Neural progenitor cell (in vitro differentiated cells): Measurements from ENCODE around the gene THRA. TPM values are rescaled to one million over a fixed set of nuclear protein-coding genes. Genes with fewer than 3 reads are reported as not detected.

ENCODE experiments used
- DNase-seq: peaks from one replicate; pipeline ENCODE4 v3.0.0-alpha.2; 2016; ENCODE audit warnings: low spot score
- H2AFZ ChIP-seq: fragments of 200-600 bp; sonication (generic); replicated peaks from 2 replicates; pipeline ENCODE4 v1.6.1; 2016; ENCODE audit warnings: antibody characterized with exemption
- H3F3A ChIP-seq: fragments of 200-600 bp; sonication (generic); 2 replicates; pipeline ENCODE4 v1.6.1; 2016; ENCODE audit warnings: antibody characterized with exemption, low read depth
- H3K27ac ChIP-seq: fragments of 200-600 bp; sonication (generic); 2 replicates; pipeline ENCODE4 v1.5.1; 2016; ENCODE audit warnings: mild to moderate bottlenecking
- H3K27me3 ChIP-seq: fragments of 200-600 bp; sonication (generic); 2 replicates; pipeline ENCODE4 v1.6.1; 2016; ENCODE audit warnings: mild to moderate bottlenecking, moderate library complexity
- H3K36me3 ChIP-seq: fragments of 200-600 bp; sonication (generic); 2 replicates; pipeline ENCODE4 v1.5.1; 2016
- H3K4me1 ChIP-seq: fragments of 200-600 bp; sonication (generic); 2 replicates; pipeline ENCODE4 v1.6.1; 2016; ENCODE audit warnings: mixed run types
- H3K4me2 ChIP-seq: fragments of 200-600 bp; sonication (generic); 2 replicates; pipeline ENCODE4 v1.6.1; 2016
- H3K4me3 ChIP-seq: fragments of 200-600 bp; sonication (generic); 2 replicates; pipeline ENCODE4 v1.5.1; 2016
- H3K79me2 ChIP-seq: fragments of 200-600 bp; sonication (generic); 2 replicates; pipeline ENCODE4 v1.6.1; 2016; ENCODE audit warnings: low read depth
- H3K9ac ChIP-seq: fragments of 200-600 bp; sonication (generic); 2 replicates; pipeline ENCODE4 v1.6.1; 2016
- H3K9me3 ChIP-seq: fragments of 200-600 bp; sonication (generic); 2 replicates; pipeline ENCODE4 v1.5.1; 2016; ENCODE audit warnings: low read depth
- H4K20me1 ChIP-seq: fragments of 200-600 bp; sonication (generic); 2 replicates; pipeline ENCODE4 v1.6.1; 2016; ENCODE audit warnings: low read depth
- H3K27ac Mint-ChIP-seq: 3 replicates; pipeline ENCODE4 v1.8.0; 2021; ENCODE audit warnings: mixed read lengths
- H3K27me3 Mint-ChIP-seq: 2 replicates; pipeline ENCODE4 v1.8.0; 2022; ENCODE audit warnings: low read depth, mild to moderate bottlenecking, inconsistent platforms, moderate library complexity, mixed read lengths; ENCODE audit not compliant: insufficient read depth
- H3K36me3 Mint-ChIP-seq: 3 replicates; pipeline ENCODE4 v1.8.0; 2021; ENCODE audit warnings: mixed read lengths
- H3K4me1 Mint-ChIP-seq: 3 replicates; pipeline ENCODE4 v1.8.0; 2021; ENCODE audit warnings: mixed read lengths
- H3K4me3 Mint-ChIP-seq: 3 replicates; pipeline ENCODE4 v1.8.0; 2021; ENCODE audit warnings: mild to moderate bottlenecking, moderate library complexity, mixed read lengths
- H3K9me3 Mint-ChIP-seq: 3 replicates; pipeline ENCODE4 v1.8.0; 2020; ENCODE audit warnings: mixed read lengths
- EZH2 ChIP-seq: fragments of 200-600 bp; sonication (generic); IDR thresholded peaks from 2 replicates; pipeline ENCODE4 v1.6.1; 2017; ENCODE audit warnings: antibody characterized with exemption, mild to moderate bottlenecking, moderate library complexity
- EZH2phosphoT487 ChIP-seq: fragments of 200-600 bp; sonication (generic); IDR thresholded peaks from 2 replicates; pipeline ENCODE4 v1.6.1; 2017; ENCODE audit warnings: antibody characterized with exemption
- total RNA-seq: library from RNA; depleted of rRNA; stranded (reverse); fragments of >200 nt; gene quantifications from 2 replicates; pipeline ENCODE4 v1.2.3, GENCODE V29; 2015; ENCODE audit warnings: low replicate concordance
- TF ChIP-seq, protein P1 (sequence below): fragments of 200-600 bp; sonication (generic); IDR thresholded peaks from 2 replicates; pipeline ENCODE4 v1.5.1; 2017; ENCODE audit warnings: antibody characterized with exemption, mild to moderate bottlenecking

The THRA gene
- total RNA-seq, 1 donor from 2014 or later, result 14.5 TPM

DNA sequence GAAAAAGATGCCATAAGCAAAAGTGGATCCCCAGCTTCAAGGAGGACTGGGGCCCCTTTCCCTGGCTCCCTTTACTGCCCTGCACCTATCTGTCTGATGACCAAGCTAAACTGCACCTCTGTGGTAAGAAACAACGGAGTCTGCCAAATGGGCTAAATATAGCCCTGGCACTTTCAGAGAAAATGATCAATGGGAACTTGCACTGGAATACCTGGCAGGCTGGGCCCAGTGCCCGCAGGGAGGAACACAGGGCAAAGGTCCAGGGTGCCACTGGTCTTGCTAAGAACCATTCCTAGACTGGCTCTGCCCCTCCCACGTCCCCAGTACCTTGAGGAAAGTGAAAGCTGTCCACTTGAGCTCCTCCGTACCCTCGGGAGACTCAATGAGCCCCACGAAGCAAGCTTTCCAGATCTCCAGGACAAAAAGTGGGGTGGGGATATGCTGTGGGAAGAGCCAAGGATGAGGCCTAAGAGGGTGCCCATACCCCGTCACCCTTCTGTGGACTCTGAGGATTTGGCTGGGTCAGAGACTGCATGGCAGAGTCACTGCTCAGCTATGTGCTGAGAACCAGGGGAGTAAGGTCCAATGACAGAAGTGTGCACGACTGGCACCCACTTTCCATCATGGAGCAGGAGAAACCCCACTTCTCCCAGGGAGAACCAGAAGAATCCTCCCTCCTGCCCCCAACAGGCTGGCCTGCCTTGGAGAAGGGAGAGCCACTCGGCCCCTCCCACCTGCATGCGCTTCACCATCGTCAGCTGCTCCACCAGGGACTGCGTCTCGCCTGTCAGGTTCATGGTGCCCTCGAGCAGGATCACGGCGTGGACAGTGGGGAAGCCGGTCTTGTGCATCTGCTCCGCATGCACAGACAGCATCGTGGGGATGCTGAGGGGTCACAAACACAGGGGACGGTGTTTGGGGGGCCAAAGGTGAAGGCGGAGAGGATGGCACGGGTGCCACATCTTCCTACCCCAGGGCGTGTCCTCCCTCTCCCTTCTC is 30.1 kb upstream of the THRA start:
- TF ChIP-seq EZH2, result no peak
- no peak for TF ChIP-seq EZH2phosphoT487
- TF ChIP-seq, protein P1, sequence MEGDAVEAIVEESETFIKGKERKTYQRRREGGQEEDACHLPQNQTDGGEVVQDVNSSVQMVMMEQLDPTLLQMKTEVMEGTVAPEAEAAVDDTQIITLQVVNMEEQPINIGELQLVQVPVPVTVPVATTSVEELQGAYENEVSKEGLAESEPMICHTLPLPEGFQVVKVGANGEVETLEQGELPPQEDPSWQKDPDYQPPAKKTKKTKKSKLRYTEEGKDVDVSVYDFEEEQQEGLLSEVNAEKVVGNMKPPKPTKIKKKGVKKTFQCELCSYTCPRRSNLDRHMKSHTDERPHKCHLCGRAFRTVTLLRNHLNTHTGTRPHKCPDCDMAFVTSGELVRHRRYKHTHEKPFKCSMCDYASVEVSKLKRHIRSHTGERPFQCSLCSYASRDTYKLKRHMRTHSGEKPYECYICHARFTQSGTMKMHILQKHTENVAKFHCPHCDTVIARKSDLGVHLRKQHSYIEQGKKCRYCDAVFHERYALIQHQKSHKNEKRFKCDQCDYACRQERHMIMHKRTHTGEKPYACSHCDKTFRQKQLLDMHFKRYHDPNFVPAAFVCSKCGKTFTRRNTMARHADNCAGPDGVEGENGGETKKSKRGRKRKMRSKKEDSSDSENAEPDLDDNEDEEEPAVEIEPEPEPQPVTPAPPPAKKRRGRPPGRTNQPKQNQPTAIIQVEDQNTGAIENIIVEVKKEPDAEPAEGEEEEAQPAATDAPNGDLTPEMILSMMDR, result no peak
- Mint-ChIP-seq H3K27me3 (peaks cover 5% of the 10 kb centered on the region), H3K4me1 (peaks cover 4% of the 10 kb centered on the region), H3K9me3 (no peaks in the 10 kb centered on the region), H3K27ac (no peak overlapping the region), H3K36me3 (peaks cover 29% of the 10 kb centered on the region), H3K4me3 (no peak overlapping the region)
- H3K4me2 ChIP-seq, result no peak overlapping the region
- H3F3A ChIP-seq, result peaks cover 3% of the 10 kb centered on the region
- no peaks in the 10 kb centered on the region for H3K79me2 ChIP-seq
- DNase-seq, result no peak
- H2AFZ ChIP-seq, result no peak overlapping the region
- no peak overlapping the region for H3K4me3 ChIP-seq
- H3K9me3 ChIP-seq, result no peaks in the 10 kb centered on the region
- H4K20me1 ChIP-seq, result peaks cover 9% of the 10 kb centered on the region
- H3K36me3 ChIP-seq, result no peaks in the 10 kb centered on the region
- H3K27ac ChIP-seq, result no peak overlapping the region
- H3K27me3 ChIP-seq, result no peaks in the 10 kb centered on the region
- H3K4me1 ChIP-seq, result no peaks in the 10 kb centered on the region
- H3K9ac ChIP-seq, result no peak overlapping the region

DNA sequence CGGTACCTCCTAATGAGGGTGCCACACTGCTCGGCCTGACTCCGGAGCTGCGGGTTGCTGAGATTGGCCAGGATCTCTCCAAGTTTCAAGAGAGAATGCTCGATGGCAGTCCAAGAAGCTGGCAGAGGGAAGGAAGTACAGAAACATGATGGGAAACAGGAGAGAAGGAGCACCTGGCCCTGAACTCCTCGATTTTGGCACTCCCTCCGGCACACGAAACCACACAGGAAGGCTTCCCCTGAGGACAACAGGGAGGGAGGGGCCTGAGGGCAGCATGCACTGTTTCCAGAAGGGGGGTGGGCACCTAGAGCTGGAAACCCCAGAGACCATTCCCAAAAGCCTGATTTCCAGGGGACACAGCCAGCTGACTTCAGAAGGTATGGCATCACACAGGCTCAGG is 29.4 kb upstream of the THRA start:
- Histone ChIP-seq H3K4me1 (no peaks in the 10 kb centered on the region), H4K20me1 (peaks cover 9% of the 10 kb centered on the region), H3K79me2 (no peaks in the 10 kb centered on the region), H3K4me3 (no peak overlapping the region), H3F3A (no peaks in the 10 kb centered on the region), H3K4me2 (no peak overlapping the region), H3K27ac (no peak overlapping the region), H2AFZ (no peak overlapping the region), H3K27me3 (no peaks in the 10 kb centered on the region), H3K36me3 (no peaks in the 10 kb centered on the region), H3K9me3 (no peaks in the 10 kb centered on the region), H3K9ac (no peak overlapping the region)
- TF ChIP-seq, protein P1, result no peak
- TF ChIP-seq EZH2phosphoT487, result no peak
- TF ChIP-seq EZH2, result no peak
- peaks cover 4% of the 10 kb centered on the region for H3K4me1 Mint-ChIP-seq
- peaks cover 5% of the 10 kb centered on the region for H3K27me3 Mint-ChIP-seq
- no peak for DNase-seq
- H3K36me3 Mint-ChIP-seq, result peaks cover 29% of the 10 kb centered on the region
- no peak overlapping the region for H3K27ac Mint-ChIP-seq
- H3K4me3 Mint-ChIP-seq, result no peak overlapping the region
- H3K9me3 Mint-ChIP-seq, result no peaks in the 10 kb centered on the region

DNA sequence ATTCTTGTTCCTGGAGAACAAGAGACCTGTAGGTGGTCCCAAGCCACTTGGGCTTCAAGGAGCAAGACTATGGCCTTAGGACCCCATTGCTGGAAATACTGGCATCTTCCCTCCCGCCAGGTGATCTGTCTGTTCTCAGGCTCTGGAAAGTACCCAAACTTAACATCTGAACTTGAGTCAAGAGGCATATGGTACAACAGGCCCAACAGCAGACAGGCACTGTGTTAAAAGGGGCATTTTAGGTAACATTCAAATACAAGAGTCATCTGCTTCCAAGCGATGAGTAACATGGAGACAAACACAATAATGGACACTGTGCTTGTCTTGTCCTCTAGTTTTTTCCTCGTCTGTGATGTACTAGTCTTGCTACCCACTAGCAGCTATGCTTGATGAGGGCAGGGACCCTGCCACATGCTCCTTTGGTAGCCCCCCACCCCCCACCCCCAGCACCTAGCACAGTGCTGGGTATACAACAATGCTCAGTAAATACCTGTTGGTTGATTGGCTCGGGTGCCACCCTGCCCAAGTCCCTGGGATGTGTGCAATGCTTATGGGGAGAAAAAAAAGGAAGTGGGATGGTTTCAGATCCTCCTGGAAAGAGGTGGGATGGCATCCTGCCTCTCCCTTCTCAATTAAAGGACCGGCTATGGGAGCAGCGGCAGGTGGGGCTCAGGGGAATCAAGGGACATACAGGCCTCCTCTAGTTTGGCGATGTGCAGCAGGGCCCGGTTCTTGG is 28.2 kb upstream of the THRA start:
- Mint-ChIP-seq H3K36me3 (peaks cover 22% of the 10 kb centered on the region), H3K4me3 (no peak overlapping the region), H3K9me3 (no peaks in the 10 kb centered on the region), H3K27me3 (peaks cover 5% of the 10 kb centered on the region), H3K27ac (no peak overlapping the region), H3K4me1 (peaks cover 14% of the 10 kb centered on the region)
- Histone ChIP-seq H3K4me1 (no peaks in the 10 kb centered on the region), H3K36me3 (no peaks in the 10 kb centered on the region), H3K27me3 (no peaks in the 10 kb centered on the region), H4K20me1 (peaks cover 9% of the 10 kb centered on the region), H3K4me3 (no peak overlapping the region), H3F3A (peaks cover 5% of the 10 kb centered on the region), H3K9ac (no peak overlapping the region), H2AFZ (no peak overlapping the region), H3K9me3 (no peaks in the 10 kb centered on the region), H3K4me2 (no peak overlapping the region), H3K79me2 (no peaks in the 10 kb centered on the region), H3K27ac (no peak overlapping the region)
- TF ChIP-seq EZH2phosphoT487, result no peak
- no peak for DNase-seq
